Measurements from ENCODE around the gene GNAS-AS1.
"Not testable (repeated sequence)": the region's sequence is repeated elsewhere in the genome, so short reads cannot be mapped to it uniquely, and the experiment has no call there.

The GNAS-AS1 gene

GRCh38 chr20:58835231-58835630 lies 15.5 kb downstream of the GNAS-AS1 start:
- DNase-seq (ENCODE audit: low read depth): no peak

GRCh38 chr20:58833921-58834320 lies 16.8 kb downstream of the GNAS-AS1 start:
- DNase-seq (ENCODE audit: low read depth): no peak

- no peak for DNase-seq (ENCODE audit: low read depth)
Observed at GRCh38 chr20:58832457-58832856, 18.2 kb downstream of the GNAS-AS1 start.

- no peak for DNase-seq (ENCODE audit: low read depth)
Observed at GRCh38 chr20:58829531-58829941, 21.2 kb downstream of the GNAS-AS1 start.

- DNase-seq (ENCODE audit: low read depth): not testable (repeated sequence)
Observed at GRCh38 chr20:58828804-58829203, 21.9 kb downstream of the GNAS-AS1 start.

GRCh38 chr20:58828136-58828535 lies 22.6 kb downstream of the GNAS-AS1 start:
- no peak for DNase-seq (ENCODE audit: low read depth)

- no peak for DNase-seq (ENCODE audit: low read depth)
Observed at GRCh38 chr20:58826271-58826670, 24.4 kb downstream of the GNAS-AS1 start.

- DNase-seq (ENCODE audit: low read depth): no peak
Observed at GRCh38 chr20:58825450-58825849, 25.3 kb downstream of the GNAS-AS1 start.

GRCh38 chr20:58824843-58825242 lies 25.9 kb downstream of the GNAS-AS1 start:
- no peak for DNase-seq (ENCODE audit: low read depth)

GRCh38 chr20:58822748-58823730 lies 27.7 kb downstream of the GNAS-AS1 start:
- DNase-seq (ENCODE audit: low read depth): no peak

- no peak for DNase-seq (ENCODE audit: low read depth)
Observed at GRCh38 chr20:58822149-58822548, 28.6 kb downstream of the GNAS-AS1 start.

- not testable (repeated sequence) for DNase-seq (ENCODE audit: low read depth)
Observed at GRCh38 chr20:58820515-58820914, 30.2 kb downstream of the GNAS-AS1 start.

GRCh38 chr20:58819921-58820320 lies 30.8 kb downstream of the GNAS-AS1 start:
- no peak for DNase-seq (ENCODE audit: low read depth)

- no peak for DNase-seq (ENCODE audit: low read depth)
Observed at GRCh38 chr20:58818586-58819285, 32.0 kb downstream of the GNAS-AS1 start.

- DNase-seq (ENCODE audit: low read depth): no peak
Observed at GRCh38 chr20:58817748-58818147, 33.0 kb downstream of the GNAS-AS1 start.

- no peak for DNase-seq (ENCODE audit: low read depth)
Observed at GRCh38 chr20:58816957-58817651, 33.6 kb downstream of the GNAS-AS1 start.

GRCh38 chr20:58816051-58816450 lies 34.7 kb downstream of the GNAS-AS1 start:
- DNase-seq (ENCODE audit: low read depth): no peak

GRCh38 chr20:58815448-58815847 lies 35.3 kb downstream of the GNAS-AS1 start:
- no peak for DNase-seq (ENCODE audit: low read depth)

GRCh38 chr20:58813369-58813768 lies 37.3 kb downstream of the GNAS-AS1 start:
- DNase-seq (ENCODE audit: low read depth): no peak

GRCh38 chr20:58811334-58811733 lies 39.4 kb downstream of the GNAS-AS1 start:
- no peak for DNase-seq (ENCODE audit: low read depth)

GRCh38 chr20:58810879-58811250 lies 39.8 kb downstream of the GNAS-AS1 start:
- no peak for DNase-seq (ENCODE audit: low read depth)

- DNase-seq (ENCODE audit: low read depth): no peak
Observed at GRCh38 chr20:58810116-58810878, 40.4 kb downstream of the GNAS-AS1 start.

Measured in stimulated activated CD8-positive, alpha-beta memory T cell treated with anti-CD3 and anti-CD28 coated beads, Interleukin-15, amount 100 ng/mL, for 24 hours (primary cell).